Pons (tissue), 1 donor: ENCODE results near the gene ZNF423.

Experiments
- DNase-seq: peaks from one replicate; pipeline ENCODE4 v3.0.0-alpha.2; 2016; ENCODE audit warnings: low spot score

ZNF423 gene

GRCh38 chr16:49782405-49782804, 73.5 kb downstream of the ZNF423 start:
- DNase-seq, result no peak

GRCh38 chr16:49781401-49781800, 74.5 kb downstream of the ZNF423 start:
- no peak for DNase-seq

DNA sequence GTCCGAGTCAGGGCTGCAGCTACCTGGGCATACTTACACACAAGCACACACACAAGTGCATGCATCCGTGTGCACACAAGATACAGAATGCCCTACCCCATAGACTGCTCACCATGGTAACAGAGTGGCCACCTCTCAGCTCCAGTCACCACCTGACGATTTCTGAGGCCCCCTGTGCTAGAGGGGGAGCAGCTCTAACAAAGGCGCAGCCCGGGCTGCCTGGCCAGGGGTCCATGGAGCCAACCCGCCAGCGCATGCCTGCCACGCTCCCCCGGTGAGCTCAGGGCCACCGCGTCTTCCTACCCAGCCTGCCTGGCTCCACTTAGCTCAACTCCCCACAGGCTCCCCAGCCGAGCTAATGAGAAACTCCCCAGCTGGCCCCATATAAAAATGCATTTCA, 75.5 kb downstream of the ZNF423 start:
- no peak for DNase-seq

- DNase-seq, result no peak
Observed at GRCh38 chr16:49779979-49780378, 75.9 kb downstream of the ZNF423 start.

- DNase-seq, result no peak
Observed at GRCh38 chr16:49778202-49778930, 77.5 kb downstream of the ZNF423 start.

DNA sequence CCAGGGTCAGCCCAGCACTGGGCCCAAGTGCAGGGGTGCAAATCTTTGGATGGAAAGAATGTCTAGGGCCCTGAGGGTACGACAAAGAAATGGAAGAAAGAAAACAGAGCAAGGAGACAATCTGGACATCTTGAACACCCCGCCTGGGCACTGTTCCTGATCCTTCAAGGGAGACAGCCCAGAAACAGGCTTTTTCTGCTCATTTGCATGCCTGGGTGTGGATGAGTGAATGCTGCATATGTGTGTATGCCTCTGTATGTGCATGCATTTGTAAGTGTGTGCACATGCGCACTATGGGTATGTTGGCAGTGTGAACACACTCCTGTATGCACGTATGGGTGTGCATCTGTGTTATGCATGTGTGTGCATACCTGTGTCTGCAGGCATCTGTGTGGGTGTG, 79.2 kb downstream of the ZNF423 start:
- no peak for DNase-seq

GRCh38 chr16:49776085-49776595, 79.8 kb downstream of the ZNF423 start:
- no peak for DNase-seq

GRCh38 chr16:49775581-49775980, 80.3 kb downstream of the ZNF423 start:
- no peak for DNase-seq

DNA sequence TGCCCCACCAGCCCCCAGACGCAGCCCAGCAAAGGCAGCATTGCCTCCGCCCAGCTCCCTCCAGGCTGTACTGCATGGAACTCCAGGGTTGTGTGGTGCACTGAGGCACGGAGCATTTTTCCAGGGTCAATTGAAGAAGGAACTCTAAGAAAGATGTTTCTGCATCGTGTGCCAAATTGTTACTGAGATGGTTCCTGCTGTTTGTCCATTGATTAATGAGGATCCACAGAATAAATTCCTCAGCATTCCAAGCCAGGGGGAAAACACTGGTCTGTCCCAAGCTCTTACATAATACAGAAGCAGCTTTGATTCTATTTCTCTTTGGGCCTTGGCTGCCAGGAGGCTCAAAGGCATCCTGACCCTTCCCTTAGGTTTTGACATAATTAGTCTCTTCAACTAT, 80.9 kb downstream of the ZNF423 start:
- DNase-seq, result no peak

DNA sequence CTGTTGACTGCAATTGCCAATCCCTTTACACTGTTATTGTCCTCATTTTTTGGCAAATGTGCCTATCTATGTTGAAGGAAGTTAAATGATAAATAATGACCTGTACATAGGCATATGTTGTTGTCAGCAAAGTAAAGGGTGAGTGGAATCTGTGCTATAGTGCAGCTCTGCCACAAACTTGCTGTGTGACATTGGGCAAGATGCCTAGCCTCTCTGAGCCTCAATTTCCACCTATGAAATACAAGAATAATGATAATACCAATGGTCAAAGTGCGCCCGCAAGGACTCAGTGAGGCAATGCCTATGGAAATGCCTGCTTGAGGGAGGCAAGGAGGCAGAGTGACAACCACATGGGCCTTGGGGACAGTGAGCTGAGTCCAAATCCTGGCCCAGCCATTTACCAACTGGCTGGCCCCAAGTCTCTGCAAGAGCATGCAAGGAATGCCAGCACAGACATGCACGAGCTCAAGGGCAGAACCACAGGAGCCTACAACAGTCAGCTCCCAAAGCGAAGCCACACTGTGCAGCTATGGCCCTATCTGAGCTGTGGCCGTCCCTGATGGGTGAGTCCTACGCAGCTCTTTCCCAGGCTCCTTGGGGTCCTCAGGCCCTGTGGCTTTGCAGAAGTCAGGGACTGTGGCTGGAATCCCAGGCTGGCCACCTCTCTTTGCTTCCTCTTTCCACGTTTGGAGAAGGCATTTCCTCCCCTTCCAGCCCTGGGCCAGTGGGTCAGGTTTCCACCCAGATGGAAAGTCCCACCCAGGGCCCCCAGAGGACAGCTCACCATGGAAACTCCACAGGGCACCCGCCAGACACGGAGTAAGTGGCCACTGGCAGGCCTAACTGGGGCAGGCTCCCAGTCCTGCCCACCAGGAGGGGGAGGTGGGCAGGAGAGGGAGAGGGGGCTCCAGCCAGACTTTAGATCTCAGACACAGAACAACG, 82.1 kb downstream of the ZNF423 start:
- DNase-seq, result no peak

DNA sequence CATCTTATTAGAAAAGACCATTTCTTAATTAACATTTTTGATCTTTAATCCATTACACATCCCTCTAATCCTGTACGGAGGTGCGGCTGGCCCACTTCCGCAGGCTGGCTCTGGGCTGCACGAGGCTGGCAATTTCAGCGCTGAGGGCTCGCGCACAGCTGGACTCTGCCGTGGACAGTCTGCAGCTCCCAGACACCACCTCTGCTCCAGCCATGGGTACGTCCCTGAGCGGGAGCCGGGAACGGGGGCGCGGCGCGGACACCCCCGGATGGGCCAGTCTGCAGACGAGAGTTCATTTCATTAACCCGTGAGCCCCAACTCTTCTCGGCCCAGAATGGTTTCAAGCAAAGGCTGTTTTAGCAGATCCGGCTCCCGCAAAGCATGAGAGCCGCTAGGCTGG, 87.9 kb downstream of the ZNF423 start:
- DNase-seq, result no peak

DNA sequence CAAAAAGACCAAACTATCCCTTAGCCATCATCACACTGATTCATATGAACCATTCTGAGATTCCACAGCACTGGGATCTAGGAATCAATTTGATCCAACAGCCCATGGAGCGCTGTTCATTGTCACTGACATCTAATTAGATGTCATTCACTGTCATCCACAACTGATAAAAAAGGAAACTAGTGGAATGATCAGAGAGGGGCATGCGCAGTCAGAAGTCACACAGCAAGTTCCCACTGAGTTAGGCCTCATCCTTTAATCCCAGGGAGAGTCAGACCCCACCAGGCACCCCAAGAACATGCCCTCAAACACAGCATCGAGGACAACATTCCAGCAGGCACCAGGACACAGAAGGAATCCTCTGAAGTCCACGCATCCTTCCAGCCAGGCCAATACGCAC, 88.5 kb downstream of the ZNF423 start:
- no peak for DNase-seq

- no peak for DNase-seq
Observed at GRCh38 chr16:49766225-49766624, 89.7 kb downstream of the ZNF423 start.

DNA sequence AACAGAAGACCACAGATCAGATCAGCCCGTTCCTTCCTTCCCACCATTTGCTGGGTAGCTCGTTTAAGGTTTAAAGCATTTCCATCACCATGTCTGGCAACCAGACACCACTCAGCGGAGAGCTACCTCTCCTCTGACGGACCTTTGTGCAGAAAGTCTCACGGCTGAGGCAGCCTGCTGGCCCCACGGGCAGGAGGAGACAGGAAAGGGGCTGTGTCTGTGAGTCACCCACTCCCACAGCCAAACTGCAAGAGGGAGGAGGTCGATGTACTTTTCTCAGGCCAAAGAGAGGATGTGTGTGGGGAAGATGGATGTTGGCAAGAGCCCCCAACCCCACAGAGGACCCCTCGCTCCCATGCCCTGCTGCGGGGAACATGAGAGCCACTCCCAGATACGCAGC, 92.1 kb downstream of the ZNF423 start:
- DNase-seq, result no peak

DNA sequence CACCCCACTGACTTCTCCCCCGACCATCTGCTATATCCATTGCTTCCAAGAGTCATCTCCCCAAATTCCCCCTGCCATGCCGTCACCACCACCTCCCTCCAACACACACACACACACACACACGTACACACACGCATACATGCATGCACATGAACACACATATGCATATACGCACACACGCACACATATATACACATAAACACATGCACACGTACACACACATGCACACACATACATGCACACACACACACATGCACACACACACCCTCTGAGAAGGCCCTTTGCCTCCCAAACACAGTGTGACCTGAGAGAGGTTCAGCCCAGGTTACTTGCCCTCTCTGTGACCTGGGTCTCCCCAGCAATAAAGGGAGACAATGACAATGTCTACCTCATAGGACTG, 95.1 kb downstream of the ZNF423 start:
- DNase-seq, result no peak

DNA sequence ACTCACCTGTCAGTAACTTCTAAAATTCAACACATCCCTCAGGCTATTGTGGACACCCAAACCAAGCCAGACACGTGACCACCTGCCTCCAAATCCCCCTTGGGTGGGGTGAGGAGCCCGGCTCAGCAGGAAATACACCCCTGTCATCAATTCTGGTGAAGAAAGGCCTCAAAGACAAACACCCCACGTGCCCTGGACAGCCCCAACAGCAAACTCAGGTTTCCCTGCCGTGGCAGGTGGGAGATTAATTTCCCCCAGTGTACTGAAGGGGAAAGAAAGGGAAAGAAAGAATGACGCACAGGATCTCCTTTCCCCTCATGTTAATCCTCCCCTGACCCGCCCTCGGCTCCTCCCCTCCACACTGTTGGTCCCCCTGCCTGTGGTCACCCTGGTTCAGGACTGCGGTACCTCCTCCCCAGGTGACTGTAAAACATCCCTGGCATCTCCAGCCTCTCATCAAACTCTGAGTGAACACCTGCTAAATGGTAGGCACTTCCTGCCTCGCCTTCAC, 98.3 kb downstream of the ZNF423 start:
- DNase-seq, result no peak

- no peak for DNase-seq
Observed at GRCh38 chr16:49756775-49757558, 98.9 kb downstream of the ZNF423 start.

DNA sequence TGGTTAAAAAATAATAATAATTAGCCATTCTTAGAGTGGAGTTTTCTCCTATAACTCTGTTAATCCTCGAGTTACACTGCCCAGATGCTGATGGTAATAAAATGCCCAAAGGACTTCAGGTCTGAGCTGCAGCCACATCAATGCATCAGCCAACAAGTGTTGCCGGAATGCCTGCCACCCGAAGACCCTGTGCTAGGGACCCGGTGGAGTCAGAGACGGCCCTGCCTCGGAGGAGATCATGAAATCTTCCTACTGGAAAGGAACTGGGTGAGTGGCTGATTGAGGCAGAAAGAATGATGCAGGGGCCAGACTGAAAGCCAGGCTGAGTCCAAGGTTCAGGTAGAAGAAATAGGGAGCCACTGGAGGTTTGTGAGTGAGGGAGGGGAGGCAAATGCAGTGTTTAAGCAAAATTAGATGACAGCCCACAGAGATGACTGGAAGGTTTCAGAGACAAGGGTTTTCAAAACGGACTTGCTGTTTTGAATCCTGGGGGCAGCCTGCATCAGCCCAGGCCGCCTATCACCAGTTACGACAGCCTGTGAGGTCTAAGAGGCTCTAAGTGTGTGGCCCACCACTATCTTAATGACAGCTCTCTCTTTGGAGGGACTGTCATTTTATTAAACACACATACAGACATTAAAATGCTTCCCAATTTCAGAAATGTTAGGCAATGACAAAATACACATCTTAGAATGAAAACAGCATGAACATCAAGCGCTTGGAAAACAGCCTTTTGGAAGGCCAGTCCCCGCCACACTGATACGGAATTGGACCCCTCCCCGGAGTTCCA, 100.0 kb downstream of the ZNF423 start:
- no peak for DNase-seq

DNA sequence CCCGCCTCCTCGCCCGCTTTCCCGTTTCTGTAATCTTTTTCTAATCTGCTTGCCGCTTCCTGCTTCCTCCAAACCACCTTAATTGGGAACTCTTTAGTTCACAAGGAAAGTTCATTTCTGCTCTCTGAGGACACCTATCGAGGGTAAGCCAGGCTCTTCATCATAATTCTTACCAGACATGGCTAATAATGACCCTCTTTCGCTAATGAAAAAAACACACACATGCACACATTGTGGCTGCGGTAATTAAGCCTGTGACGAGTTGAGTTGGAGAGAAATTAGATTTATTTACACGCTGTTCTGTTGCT, 100.6 kb downstream of the ZNF423 start:
- DNase-seq, result peak; percentile 29

DNA sequence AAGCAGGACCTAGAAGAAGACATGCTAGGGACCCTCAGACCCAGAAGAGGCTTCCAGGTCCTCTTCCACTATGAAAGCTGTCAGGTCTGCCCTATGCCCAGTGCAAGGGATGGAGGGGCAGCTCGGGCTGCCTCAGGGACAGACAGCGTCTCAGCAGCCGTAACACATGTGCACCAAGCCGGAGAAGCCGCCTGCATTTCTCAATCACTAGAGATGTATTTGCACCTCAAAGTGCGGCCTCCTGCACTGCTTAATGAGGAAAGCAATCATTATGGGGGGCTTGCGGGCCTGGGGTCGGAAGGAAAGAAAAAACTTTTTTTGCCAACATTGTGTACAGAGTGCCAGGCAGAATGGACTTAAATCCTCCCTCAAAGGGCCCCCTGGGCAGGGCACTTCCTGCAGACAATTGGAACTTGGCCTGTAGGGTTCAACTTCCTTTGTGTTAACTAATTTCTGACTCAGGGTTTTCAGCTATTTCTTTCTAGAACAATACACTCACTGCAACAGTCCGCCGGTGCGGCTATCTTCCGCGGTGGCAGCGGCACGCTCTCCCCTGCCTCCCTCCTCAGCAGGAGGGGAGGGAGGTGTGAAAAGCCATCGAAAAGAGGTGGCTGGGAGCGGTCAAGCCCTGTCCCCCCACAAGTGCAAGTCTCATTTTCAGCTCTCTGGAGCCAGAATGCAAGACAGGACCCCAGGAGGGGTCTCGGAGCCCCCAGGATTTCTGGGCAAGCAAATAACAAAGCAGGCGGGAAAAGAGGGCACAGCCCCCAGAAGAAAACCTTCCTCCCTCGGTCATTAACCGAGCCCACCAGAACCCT, 101.2 kb downstream of the ZNF423 start:
- DNase-seq, result peak; percentile 19
